ENCODE data around the gene SEPTIN3.
"Not testable (repeated sequence)": the region's sequence is repeated elsewhere in the genome, so short reads cannot be mapped to it uniquely, and the experiment has no call there.

The SEPTIN3 gene

DNA sequence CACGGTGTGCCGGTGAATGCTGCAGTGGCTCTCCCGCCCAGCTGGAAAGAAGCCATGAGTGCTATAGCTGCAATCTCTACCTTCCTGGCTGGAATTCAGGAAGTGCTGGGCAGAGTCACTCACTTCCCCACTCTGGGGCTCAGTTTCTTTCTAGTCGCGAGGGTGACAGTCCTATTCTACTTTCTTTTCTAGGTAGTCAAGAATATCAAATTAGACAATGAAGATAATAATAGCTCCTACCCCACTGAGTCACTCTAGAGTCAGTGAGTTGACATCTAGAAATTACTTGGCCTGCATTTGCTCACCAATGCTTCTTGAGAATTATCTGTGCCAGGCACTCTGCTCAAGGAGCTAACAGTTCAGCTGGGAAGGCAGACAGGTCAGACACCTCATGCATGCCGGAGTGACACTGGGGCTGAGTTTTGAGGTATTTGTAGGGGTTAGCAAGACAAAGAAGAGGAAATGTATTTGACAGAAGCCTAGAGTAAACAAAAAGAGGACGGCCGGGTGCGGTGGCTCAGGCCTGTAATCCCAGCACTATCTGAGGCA is 25.5 kb upstream of the SEPTIN3 start:
- no peak for DNase-seq

GRCh38 chr22:41946629-41947423 is 22.4 kb upstream of the SEPTIN3 start, which contains the start of gene CENPM:
Gene CENPM, minus strand, starts transcription at chr22:41947152. Its CDS starts 76 bp downstream, at chr22:41947076.
- peak; percentile 98 for DNase-seq

DNA sequence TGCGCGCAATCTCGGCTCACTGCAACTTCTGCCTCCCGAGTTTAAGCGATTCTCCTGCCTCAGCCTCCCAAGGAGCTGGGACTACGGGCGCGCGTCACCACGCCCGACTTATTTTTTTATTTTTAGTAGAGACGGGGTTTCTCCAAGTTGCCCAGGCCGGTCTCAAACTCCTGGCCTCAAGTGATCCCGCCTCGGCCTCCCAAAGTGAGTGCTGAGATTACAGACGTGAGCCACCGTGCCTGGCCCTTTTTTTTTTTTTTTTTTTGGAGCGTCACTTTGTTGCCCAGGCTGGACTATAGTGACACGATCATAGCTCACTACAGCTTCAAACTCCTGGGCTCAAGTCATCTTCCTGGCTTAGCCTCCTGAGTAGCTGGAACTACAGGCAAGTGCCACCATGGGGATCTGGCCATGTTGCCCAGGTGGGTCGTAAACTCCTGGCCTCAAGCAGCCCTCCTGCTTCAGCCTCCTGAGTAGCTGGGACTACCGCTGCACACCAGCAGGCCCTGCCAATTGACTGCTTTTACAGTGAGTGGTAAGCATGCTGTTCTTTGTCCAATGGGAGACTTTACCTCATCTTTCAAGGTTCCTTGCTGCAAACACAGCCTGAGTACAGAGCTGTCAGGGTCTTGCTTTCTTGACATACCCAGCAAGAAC is 21.7 kb upstream of the SEPTIN3 start:
- no peak for DNase-seq

DNA sequence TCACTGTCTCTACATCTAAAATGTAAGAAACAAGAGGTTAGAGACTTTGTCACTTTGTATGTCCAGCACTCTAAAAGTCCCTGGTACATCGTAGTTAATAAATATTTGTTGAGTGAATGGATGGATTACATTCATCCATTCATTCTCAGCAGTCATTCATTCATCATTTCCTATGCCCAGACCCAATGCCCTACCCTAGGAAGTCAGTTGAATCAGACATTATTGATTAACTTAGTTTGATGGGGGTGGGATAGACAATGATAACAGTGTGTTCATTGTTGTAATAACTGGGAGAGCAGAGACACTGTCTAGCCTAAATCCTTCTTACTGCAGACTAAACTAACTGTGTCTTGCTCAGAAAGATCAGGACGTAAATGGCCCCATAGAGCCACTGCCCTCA is 21.1 kb upstream of the SEPTIN3 start:
- no peak for DNase-seq

GRCh38 chr22:41948928-41949296 is 20.3 kb upstream of the SEPTIN3 start:
- not testable (repeated sequence) for DNase-seq

DNA sequence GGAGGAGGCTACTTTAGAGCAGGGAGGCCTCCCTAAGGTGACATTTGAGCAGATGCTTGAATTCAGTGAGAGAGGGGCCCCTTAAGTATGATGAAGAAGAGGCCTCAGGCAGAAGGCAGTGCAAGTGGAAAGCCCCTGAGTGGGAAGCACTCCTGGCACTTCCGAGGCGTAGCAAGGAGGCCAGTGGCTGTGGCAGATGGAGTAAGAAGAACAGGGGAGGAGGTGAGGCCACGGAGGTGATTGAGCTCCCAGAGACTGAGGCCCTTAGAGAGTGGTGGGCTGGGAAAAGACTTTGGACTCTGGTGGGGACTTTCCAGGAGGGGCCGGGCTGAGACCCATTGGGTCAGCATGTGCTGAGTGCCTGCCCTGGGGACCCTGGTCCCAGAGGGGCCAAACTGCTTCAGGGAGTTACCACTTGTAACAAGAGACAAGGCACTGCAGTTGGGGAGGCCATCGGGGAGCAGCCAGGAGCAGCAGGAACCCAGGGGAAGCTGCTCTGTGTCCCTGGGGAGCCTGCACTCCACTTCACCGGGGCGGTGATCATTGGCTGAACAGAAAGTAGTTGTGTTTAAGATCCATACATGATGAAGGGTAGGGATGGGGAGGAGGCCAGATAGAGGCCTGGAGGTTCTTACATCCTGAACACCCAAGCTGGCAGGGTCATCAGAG is 19.8 kb upstream of the SEPTIN3 start:
- peak; percentile 89 for DNase-seq

- peak; percentile 95 for DNase-seq
These were observed 17.3 kb upstream of the SEPTIN3 start, which contains the start of gene SMIM45 for GRCh38 chr22:41951898-41952474. Gene SMIM45, plus strand, starts transcription at chr22:41952150.

- DNase-seq, result no peak
These were observed 16.5 kb upstream of the SEPTIN3 start for GRCh38 chr22:41952713-41953112.

GRCh38 chr22:41957941-41958556 is 11.2 kb upstream of the SEPTIN3 start:
- no peak for DNase-seq

DNA sequence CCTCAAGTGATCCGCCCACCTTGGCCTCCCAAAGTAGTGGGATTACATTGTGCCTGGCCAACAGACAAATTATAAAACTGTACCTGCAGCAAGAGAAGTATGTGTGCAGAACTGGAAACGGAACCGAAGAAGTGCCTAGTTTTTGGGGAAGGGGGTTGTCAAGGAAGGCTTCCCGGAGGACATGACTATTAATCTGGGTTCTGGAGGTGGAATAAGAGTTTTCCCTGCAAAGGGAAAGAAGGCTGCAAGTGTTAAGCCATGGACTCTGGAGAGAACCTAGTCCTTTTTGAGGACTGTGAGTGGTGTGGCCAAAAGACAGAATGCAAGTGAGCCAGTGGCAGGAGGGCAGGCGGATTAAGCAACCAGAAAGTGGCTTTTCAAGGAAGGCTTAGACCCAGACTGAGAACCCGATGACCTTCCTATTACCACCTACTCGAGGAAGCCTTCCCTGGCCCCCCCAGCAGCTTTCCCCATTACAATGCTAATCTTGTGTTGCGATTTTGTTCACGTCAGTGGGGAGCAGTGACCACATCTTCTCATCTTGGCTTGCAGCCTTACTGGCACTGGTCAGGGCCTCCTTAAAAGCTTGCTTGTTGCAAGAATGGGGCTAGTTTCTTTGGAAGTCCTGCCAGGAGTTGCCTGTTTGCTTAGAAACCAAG is 5.7 kb upstream of the SEPTIN3 start:
- no peak for DNase-seq

GRCh38 chr22:41964112-41964491 is 5.1 kb upstream of the SEPTIN3 start:
- DNase-seq, result no peak

- DNase-seq, result no peak
These were observed 3.0 kb upstream of the SEPTIN3 start for GRCh38 chr22:41966225-41966606.

DNA sequence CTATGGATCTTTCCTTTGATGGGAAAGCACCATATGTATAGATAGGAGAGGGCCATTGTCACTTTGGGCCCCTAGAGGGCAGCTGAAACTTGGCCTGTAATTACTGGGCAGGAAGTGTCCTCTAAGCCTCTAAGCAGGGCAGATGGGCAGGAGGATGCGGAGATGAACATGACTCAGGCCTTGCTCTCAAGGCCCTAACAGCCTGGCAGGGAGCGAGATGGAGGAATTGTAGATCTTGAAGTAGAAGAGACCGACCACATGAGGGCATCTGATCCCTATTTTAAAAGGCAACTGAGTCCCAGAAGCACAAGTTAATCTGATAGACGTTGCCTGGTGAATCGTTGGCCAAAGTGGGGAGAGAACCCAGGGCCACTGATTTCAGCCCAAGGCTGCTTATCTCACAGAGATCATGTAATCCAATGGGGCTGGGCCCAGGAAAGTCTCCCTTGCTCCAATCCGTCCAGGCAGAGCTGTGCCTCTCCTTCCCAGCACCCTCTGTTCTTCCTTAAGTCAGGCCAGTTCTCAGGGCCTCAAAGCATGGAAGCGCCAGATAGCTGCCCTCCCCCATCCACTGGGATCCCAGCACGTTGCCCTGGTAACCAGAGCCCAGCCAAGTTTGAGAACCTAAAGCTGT is 2.5 kb upstream of the SEPTIN3 start:
- DNase-seq, result peak; percentile 57

DNA sequence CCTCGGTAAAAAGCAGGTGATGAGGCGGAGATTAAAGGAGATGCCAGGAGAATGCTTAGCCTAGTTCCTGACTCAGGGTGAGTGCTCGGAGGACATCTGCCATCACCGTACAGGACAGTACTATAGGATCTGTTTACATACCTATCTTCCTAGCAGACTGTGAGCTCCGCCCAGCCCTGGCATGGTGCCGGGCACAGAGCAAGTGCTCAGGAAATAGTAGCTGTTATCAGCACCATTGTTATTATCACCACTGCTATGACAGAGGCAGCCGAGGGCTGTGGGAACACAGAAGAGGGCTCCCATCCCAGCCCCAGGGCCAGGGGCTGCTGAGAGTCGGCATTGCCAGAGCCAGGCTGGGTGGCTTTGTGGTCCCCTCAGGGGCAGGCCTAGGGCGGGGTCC is 642 bp upstream of the SEPTIN3 start:
- DNase-seq, result peak; percentile 84

GRCh38 chr22:41970601-41971000 is 1.4 kb downstream of the SEPTIN3 start:
- DNase-seq, result no peak

- no peak for DNase-seq
These were observed 2.2 kb downstream of the SEPTIN3 start for GRCh38 chr22:41971431-41971830.

DNA sequence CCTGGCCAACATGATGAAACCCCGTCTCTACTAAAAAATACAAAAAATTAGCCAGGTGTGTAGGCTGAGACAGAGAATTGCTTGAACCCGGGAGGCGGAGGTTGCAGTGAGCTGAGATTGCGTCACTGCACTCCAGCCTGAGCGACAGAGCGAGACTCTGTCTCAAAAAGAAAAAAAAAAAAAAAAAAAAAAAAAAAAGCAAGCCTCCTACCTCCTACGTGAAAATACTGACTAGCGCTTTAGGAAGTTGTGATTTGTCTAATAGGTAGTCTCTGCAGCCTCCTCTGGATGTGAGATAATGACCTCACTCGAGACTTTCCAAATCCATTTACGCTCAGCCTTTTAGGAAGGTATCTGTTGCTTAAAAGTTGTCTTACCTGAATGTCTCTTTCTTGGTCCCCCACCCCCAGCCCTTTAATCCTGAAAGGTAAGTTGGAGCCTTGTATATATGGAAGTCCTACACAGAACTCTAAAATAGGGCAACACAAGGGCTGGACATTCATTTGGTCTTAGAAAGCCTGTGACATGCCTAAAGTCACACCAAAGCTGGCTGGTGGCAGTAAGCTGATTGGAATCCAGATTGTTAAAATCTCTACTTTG is 5.5 kb downstream of the SEPTIN3 start:
- peak; percentile 35 for DNase-seq

DNA sequence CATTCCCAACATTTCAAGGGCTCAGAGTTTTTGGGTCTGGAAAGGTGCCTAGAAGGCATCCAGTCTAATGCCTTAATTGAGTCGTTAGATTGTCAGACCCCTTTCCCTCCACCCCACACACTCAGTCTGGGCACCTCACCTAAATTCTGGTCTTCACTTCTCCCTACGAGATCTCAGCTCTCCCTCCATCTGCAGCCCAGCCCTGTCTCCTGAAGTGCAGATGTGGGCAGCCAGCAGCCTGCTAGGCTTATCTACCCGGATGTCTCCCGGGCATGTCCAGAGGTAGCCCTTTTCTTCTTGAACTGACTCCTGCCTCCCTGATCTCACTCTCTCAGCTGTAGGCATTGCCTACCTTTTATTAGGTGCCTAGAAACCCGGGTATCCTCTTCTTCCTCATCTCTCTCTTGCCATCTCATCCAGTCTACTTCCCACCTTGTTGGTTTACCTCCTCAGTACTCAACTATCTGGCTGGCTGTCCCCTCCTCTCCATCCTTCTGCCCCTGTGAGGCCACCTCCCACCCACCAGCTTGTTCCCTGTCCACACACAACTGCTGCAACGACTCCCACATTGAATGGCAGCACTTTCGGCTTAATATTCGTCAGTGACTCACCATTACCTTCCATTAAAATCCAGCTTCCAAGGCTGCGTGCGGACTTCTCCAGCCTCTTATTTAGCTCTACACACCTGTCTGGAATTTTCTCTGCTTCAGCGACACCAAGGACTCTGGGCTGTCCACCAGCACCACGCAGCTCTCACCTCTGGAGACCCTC is 6.2 kb downstream of the SEPTIN3 start:
- DNase-seq, result no peak

GRCh38 chr22:41976070-41976901 is 7.0 kb downstream of the SEPTIN3 start:
- DNase-seq, result peak; percentile 53
